ENCODE measurements around the gene SCRN3. TPM values are rescaled to one million over a fixed set of nuclear protein-coding genes. Genes with fewer than 3 reads are reported as not detected.

SCRN3 gene
- total RNA-seq, 1 experiment from 2014 or later, result 7.7 TPM

GRCh38 chr2:174431902-174432301 is 36.4 kb downstream of the SCRN3 start:
- ATAC-seq (no peak), DNase-seq (ENCODE audit: low read depth, low spot score) (no peak)
- Histone ChIP-seq H3K9me2 (ENCODE audit: insufficient read depth) (no peaks in the 10 kb centered on the region), H3K9ac (ENCODE audit: low read length) (no peak overlapping the region), H2AFZ (ENCODE audit: low read depth, low read length, poor library complexity, severe bottlenecking) (no peak overlapping the region), H4K20me1 (ENCODE audit: insufficient read depth) (no peaks in the 10 kb centered on the region), H3K9me3 (ENCODE audit: control insufficient read depth in 1 of 2, insufficient read depth in 1 of 2, low read depth in 1 of 2, low read length in 2 of 2) (no peaks in the 10 kb centered on the region), H3K79me2 (ENCODE audit: insufficient read depth, low read length) (no peaks in the 10 kb centered on the region), H3K4me2 (ENCODE audit: low read length) (no peak overlapping the region), H3K4me3 (replicated peaks in 1 of 2; ENCODE audit: low read depth in 1 of 2, low read length in 2 of 2) (no peak overlapping the region), H3K36me3 (ENCODE audit: control insufficient read depth in 1 of 2, insufficient read depth in 2 of 2, low read length in 2 of 2) (0 out of 4 replicates have a peak, but pooled peaks cover 0 to 3% of the 10 kb centered on the region in 2 experiments), H3K4me1 (ENCODE audit: control insufficient read depth in 1 of 2, insufficient read depth in 2 of 2, low read length in 2 of 2) (no peaks in the 10 kb centered on the region), H3K27ac (ENCODE audit: low read depth, low read length) (no peak overlapping the region), H3K27me3 (ENCODE audit: insufficient read depth, low read length) (no peaks in the 10 kb centered on the region)
- intact Hi-C loops (cut with micrococcal nuclease), result no loop called here
- CTCF ChIA-PET, result interaction anchor here (1.3 kb wide), 1 partner anchor 31 kb away, joined by 4 read pairs; no protein-coding TSS in a partner anchor
- POLR2A ChIA-PET, result no interaction called here
- RAD21 ChIA-PET (ENCODE audit: low non-redundant PET in 1 of 2, low total read pairs in 2 of 2, uncharacterized antibody in 2 of 2, unreplicated experiment in 2 of 2), result no interaction called here
- BruUV-seq (replicated peaks), result no TSS peak
- TF ChIP-seq CBX3 (IDR thresholded peaks at IDR 0.05; ENCODE audit: low read depth) (no peak), JUND (IDR thresholded peaks at IDR 0.05) (no peak), EGR1 (IDR thresholded peaks at IDR 0.05; ENCODE audit: low read depth) (no peak), ZBTB33 (IDR thresholded peaks at IDR 0.05; ENCODE audit: extremely low read depth, insufficient replicate concordance, low read length) (no peak), EZH2phosphoT487 (IDR thresholded peaks at IDR 0.05; ENCODE audit: borderline replicate concordance) (no peak), POLR2AphosphoS5 (IDR thresholded peaks at IDR 0.05; ENCODE audit: low read depth, low read length) (no peak), ZFX (IDR thresholded peaks at IDR 0.05) (no peak), ELF1 (IDR thresholded peaks at IDR 0.05; ENCODE audit: borderline replicate concordance, low read depth) (no peak), EZH2 (IDR thresholded peaks at IDR 0.05) (no peak), FOSL1 (IDR thresholded peaks at IDR 0.05; ENCODE audit: low read depth) (no peak), MAX (IDR thresholded peaks at IDR 0.05) (no peak), ATF3 (IDR thresholded peaks at IDR 0.05) (no peak), CTCF (IDR thresholded peaks at IDR 0.05 in 2 of 3, conservative IDR thresholded peaks at IDR 0.05 in 1 of 3; ENCODE audit: borderline replicate concordance in 1 of 3, insufficient read depth in 1 of 3, low read depth in 2 of 3, low read length in 2 of 3) (no peak), SRF (IDR thresholded peaks at IDR 0.05; ENCODE audit: low read depth) (no peak), RAD21 (IDR thresholded peaks at IDR 0.05; ENCODE audit: low read depth) (no peak), REST (IDR thresholded peaks at IDR 0.05; ENCODE audit: low read depth) (no peak), SIN3A (IDR thresholded peaks at IDR 0.05; ENCODE audit: low read depth) (no peak)

Data from HCT116 (cell line).